ENCODE measurements around the gene GALNT17. TPM values are rescaled to one million over a fixed set of nuclear protein-coding genes. Genes with fewer than 3 reads are reported as not detected.

GALNT17 gene
- polyA plus RNA-seq, 1 donor (not counting 4 experiments of a cell fraction or from before 2014, with no cell fraction given) = not detected

DNA sequence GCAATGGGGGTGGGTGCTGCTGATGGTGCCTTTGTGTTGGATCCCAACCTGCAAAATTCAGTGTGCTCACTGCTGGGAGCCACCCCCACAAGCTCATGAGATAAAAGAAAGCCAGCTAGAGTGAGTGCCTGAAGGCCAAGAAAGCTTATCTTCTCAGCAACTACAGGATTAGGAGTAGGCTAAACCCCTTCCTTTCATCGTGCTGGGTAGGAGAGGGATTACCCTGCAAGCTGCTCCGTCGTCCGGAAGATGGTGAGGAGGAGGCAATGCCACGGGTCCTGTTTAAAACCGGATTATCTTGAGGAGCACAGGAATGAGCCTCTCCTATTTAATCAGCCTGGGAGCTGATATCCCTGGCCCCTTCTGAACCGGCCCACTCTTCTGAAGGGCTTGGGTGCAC is 258.0 kb downstream of the GALNT17 start:
- no peaks in the 10 kb centered on the region for H3K79me2 ChIP-seq (ENCODE audit: control insufficient read depth, insufficient read depth, low read length)
- DNase-seq (ENCODE audit: low read depth, low spot score) (no peak), FAIRE-seq (no peak)
- no peak overlapping the region for H3K4me2 ChIP-seq (ENCODE audit: control insufficient read depth, extremely low read depth, insufficient read depth, low read depth, low read length)
- H3K9me1 ChIP-seq (ENCODE audit: control insufficient read depth, extremely low read depth, insufficient read depth, low read length) = no peaks in the 10 kb centered on the region
- H3K36me3 ChIP-seq (ENCODE audit: control insufficient read depth in 2 of 2, extremely low read depth in 1 of 2, insufficient read depth in 2 of 2, low read length in 2 of 2) = no peaks in the 10 kb centered on the region
- H2AFZ ChIP-seq (ENCODE audit: control insufficient read depth, low read length) = no peak overlapping the region
- H3K27me3 ChIP-seq (ENCODE audit: control insufficient read depth, extremely low read depth, insufficient read depth, low read length) = no peaks in the 10 kb centered on the region
- no peak overlapping the region for H3K4me3 ChIP-seq (ENCODE audit: control insufficient read depth in 2 of 3, extremely low read depth in 1 of 3, insufficient read depth in 2 of 3, low read depth in 1 of 3, low read length in 3 of 3)
- TF ChIP-seq EZH2 (IDR thresholded peaks at IDR 0.05; ENCODE audit: low read length) = no peak
- TF ChIP-seq, protein P1, sequence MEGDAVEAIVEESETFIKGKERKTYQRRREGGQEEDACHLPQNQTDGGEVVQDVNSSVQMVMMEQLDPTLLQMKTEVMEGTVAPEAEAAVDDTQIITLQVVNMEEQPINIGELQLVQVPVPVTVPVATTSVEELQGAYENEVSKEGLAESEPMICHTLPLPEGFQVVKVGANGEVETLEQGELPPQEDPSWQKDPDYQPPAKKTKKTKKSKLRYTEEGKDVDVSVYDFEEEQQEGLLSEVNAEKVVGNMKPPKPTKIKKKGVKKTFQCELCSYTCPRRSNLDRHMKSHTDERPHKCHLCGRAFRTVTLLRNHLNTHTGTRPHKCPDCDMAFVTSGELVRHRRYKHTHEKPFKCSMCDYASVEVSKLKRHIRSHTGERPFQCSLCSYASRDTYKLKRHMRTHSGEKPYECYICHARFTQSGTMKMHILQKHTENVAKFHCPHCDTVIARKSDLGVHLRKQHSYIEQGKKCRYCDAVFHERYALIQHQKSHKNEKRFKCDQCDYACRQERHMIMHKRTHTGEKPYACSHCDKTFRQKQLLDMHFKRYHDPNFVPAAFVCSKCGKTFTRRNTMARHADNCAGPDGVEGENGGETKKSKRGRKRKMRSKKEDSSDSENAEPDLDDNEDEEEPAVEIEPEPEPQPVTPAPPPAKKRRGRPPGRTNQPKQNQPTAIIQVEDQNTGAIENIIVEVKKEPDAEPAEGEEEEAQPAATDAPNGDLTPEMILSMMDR (optimal IDR thresholded peaks at IDR 0.05 in 1 of 3, IDR thresholded peaks at IDR 0.05 in 1 of 3, conservative IDR thresholded peaks at IDR 0.05 in 1 of 3; ENCODE audit: extremely low read depth in 1 of 3, insufficient read depth in 2 of 3, low read length in 3 of 3) = no peak
- no peak overlapping the region for H3K27ac ChIP-seq (ENCODE audit: control insufficient read depth, insufficient read depth, low read length)
- H3K4me1 ChIP-seq (ENCODE audit: control insufficient read depth, extremely low read depth, insufficient read depth, low read length) = no peaks in the 10 kb centered on the region
- peaks cover 10% of the 10 kb centered on the region for H3K9me3 ChIP-seq (ENCODE audit: control insufficient read depth, low read depth, low read length)
- H4K20me1 ChIP-seq (ENCODE audit: control insufficient read depth, extremely low read depth, insufficient read depth, low read length) = no peaks in the 10 kb centered on the region
- dilution Hi-C loops (cut with MboI; ENCODE audit: extremely low pct_ligation_motif_present, low sequenced_read_pairs) = no loop called here
- H3K9ac ChIP-seq (ENCODE audit: control insufficient read depth, extremely low read depth, insufficient read depth, low read length) = no peak overlapping the region

DNA sequence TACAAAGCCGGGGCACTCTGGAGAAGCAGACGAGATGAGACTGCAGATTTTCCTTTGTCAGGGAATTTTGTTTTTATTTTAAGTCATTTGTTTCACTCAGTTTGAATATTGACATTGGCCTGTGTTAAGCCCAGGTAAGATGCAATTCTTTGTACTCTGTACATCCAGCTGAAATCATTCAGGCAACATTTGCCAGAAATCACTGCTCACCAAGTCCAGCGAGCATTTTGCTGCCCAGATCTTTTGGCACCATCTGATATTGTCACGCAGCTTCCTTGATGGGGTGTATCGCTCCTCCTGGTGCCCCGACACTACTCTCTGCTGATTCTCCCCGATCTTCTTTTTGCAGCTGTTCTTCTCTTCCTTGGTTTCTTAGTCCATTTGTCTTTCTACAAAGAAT is 261.7 kb downstream of the GALNT17 start:
- H3K36me3 ChIP-seq (ENCODE audit: control insufficient read depth in 2 of 2, extremely low read depth in 1 of 2, insufficient read depth in 2 of 2, low read length in 2 of 2) = no peaks in the 10 kb centered on the region
- H3K9ac ChIP-seq (ENCODE audit: control insufficient read depth, extremely low read depth, insufficient read depth, low read length) = no peak overlapping the region
- no peak for FAIRE-seq
- H3K4me2 ChIP-seq (ENCODE audit: control insufficient read depth, extremely low read depth, insufficient read depth, low read depth, low read length) = no peak overlapping the region
- no peak for DNase-seq (ENCODE audit: low read depth, low spot score)
- H2AFZ ChIP-seq (ENCODE audit: control insufficient read depth, low read length) = no peak overlapping the region
- H3K4me3 ChIP-seq (ENCODE audit: control insufficient read depth in 2 of 3, extremely low read depth in 1 of 3, insufficient read depth in 2 of 3, low read depth in 1 of 3, low read length in 3 of 3) = no peak overlapping the region
- H3K27me3 ChIP-seq (ENCODE audit: control insufficient read depth, extremely low read depth, insufficient read depth, low read length) = no peaks in the 10 kb centered on the region
- no peaks in the 10 kb centered on the region for H3K79me2 ChIP-seq (ENCODE audit: control insufficient read depth, insufficient read depth, low read length)
- dilution Hi-C loops (cut with MboI; ENCODE audit: extremely low pct_ligation_motif_present, low sequenced_read_pairs) = no loop called here
- no peaks in the 10 kb centered on the region for H4K20me1 ChIP-seq (ENCODE audit: control insufficient read depth, extremely low read depth, insufficient read depth, low read length)
- peaks cover 6% of the 10 kb centered on the region for H3K9me3 ChIP-seq (ENCODE audit: control insufficient read depth, low read depth, low read length)
- no peaks in the 10 kb centered on the region for H3K4me1 ChIP-seq (ENCODE audit: control insufficient read depth, extremely low read depth, insufficient read depth, low read length)
- no peak overlapping the region for H3K27ac ChIP-seq (ENCODE audit: control insufficient read depth, insufficient read depth, low read length)
- TF ChIP-seq, protein P1 (optimal IDR thresholded peaks at IDR 0.05 in 1 of 3, IDR thresholded peaks at IDR 0.05 in 1 of 3, conservative IDR thresholded peaks at IDR 0.05 in 1 of 3; ENCODE audit: extremely low read depth in 1 of 3, insufficient read depth in 2 of 3, low read length in 3 of 3) = no peak
- no peak for TF ChIP-seq EZH2 (IDR thresholded peaks at IDR 0.05; ENCODE audit: low read length)
- H3K9me1 ChIP-seq (ENCODE audit: control insufficient read depth, extremely low read depth, insufficient read depth, low read length) = no peaks in the 10 kb centered on the region
